Measurements from ENCODE around the gene SLK.

Gene SLK

GRCh38 chr10:104028146-104028545, 61.2 kb downstream of the SLK start:
- no peak overlapping the region for H3K27ac Mint-ChIP-seq
- H3K9me3 Mint-ChIP-seq: no peaks in the 10 kb centered on the region
- peaks cover 3% of the 10 kb centered on the region for H3K4me1 Mint-ChIP-seq (ENCODE audit: low read depth)
- no peak overlapping the region for H3K4me3 Mint-ChIP-seq
- H3K36me3 Mint-ChIP-seq (ENCODE audit: low read depth): peaks cover 44% of the 10 kb centered on the region
- no peaks in the 10 kb centered on the region for H3K27me3 Mint-ChIP-seq

DNA sequence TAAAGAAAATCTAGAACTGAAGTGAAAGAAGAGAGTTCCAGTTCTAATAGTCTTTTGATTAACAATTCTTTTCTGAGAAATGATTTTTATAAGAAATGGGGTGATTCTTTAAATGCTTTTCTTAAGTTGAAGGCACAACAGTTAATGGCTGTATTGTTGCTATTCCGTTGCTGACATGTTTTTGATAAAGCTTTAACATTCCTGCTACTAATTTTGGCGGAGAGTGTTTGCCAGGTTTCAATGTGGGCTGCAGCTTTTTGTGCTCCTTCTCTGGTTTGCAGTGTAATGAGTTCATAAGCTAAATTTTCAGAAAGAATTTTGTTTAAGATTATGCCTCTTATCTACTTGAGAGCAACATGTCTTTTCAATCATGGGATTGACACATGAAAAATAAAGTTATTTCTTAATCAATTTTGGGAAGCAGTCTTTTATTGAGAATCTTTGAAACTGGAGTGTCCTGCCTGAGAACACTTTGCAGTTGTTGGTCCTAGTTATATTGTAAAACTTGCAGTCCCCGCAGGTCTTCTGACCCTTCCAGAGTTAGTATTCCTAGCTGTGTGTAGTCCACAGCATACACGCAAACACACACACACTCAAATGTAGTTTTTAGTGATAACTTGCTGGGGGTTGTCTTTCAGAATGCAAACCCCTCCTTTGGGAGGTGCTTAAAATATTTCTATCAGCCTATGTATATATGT, 62.0 kb downstream of the SLK start:
- no peaks in the 10 kb centered on the region for H3K27me3 Mint-ChIP-seq
- H3K9me3 Mint-ChIP-seq: no peaks in the 10 kb centered on the region
- H3K27ac Mint-ChIP-seq: no peak overlapping the region
- H3K36me3 Mint-ChIP-seq (ENCODE audit: low read depth): peaks cover 37% of the 10 kb centered on the region
- H3K4me3 Mint-ChIP-seq: no peak overlapping the region
- peaks cover 3% of the 10 kb centered on the region for H3K4me1 Mint-ChIP-seq (ENCODE audit: low read depth)

- no peaks in the 10 kb centered on the region for H3K9me3 Mint-ChIP-seq
- H3K27ac Mint-ChIP-seq: no peak overlapping the region
- no peaks in the 10 kb centered on the region for H3K27me3 Mint-ChIP-seq
- H3K36me3 Mint-ChIP-seq (ENCODE audit: low read depth): peaks cover 31% of the 10 kb centered on the region
- no peak overlapping the region for H3K4me3 Mint-ChIP-seq
- peaks cover 3% of the 10 kb centered on the region for H3K4me1 Mint-ChIP-seq (ENCODE audit: low read depth)
These were observed 62.6 kb downstream of the SLK start for GRCh38 chr10:104029521-104029860.

DNA sequence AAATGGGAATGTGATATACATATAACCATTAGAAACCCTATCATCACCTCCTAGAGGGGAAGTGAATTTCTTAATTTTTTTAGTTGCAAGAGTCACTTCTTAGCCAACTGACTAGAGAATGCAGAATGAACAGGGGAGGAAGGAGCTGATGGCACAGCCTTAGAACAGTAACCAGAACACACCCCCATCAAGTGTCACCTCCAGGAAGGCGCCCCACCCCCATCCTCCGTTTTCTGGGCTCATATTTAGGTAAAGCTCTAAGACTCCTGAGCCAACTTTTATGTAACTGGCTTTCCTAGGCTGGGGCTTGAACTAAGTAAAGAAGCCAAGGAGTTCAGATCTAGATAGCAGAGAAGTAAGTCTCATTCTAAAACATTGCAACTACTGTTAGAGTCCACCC, 64.7 kb downstream of the SLK start:
- no peak overlapping the region for H3K4me3 Mint-ChIP-seq
- no peaks in the 10 kb centered on the region for H3K9me3 Mint-ChIP-seq
- no peaks in the 10 kb centered on the region for H3K27me3 Mint-ChIP-seq
- H3K36me3 Mint-ChIP-seq (ENCODE audit: low read depth): peaks cover 20% of the 10 kb centered on the region
- H3K27ac Mint-ChIP-seq: no peak overlapping the region
- H3K4me1 Mint-ChIP-seq (ENCODE audit: low read depth): peaks cover 3% of the 10 kb centered on the region

DNA sequence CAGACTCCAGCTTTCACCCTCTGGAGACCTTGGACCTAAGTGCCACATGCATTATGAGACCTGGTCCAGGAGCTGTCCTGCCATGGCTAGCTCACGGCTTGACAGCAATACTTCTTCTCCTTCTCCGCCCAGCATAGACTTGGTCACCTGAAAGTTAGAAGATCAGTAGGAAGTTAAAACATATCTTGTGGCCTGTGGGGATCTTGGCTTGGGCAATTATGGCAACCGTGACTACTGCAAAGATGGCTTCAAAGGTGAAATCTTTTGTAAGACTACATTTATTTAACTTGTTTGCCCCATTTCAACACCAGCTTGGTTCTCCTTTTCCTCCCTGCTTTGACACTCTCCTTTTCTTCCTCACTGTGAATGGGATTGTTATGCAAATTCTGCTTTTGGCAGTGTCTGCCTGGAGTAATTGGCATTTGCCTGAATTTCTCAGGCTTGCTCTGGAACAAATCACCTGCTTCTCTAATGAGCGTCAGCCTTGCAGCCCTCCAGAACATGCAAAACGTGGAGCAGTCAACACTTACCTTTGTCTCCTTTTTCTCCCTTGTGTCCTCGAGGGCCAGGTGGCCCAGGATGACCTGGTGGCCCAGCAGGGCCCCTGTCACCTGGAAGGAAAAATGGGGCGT, 65.3 kb downstream of the SLK start:
- peaks cover 20% of the 10 kb centered on the region for H3K36me3 Mint-ChIP-seq (ENCODE audit: low read depth)
- H3K4me1 Mint-ChIP-seq (ENCODE audit: low read depth): no peaks in the 10 kb centered on the region
- H3K9me3 Mint-ChIP-seq: no peaks in the 10 kb centered on the region
- no peaks in the 10 kb centered on the region for H3K27me3 Mint-ChIP-seq
- no peak overlapping the region for H3K4me3 Mint-ChIP-seq
- H3K27ac Mint-ChIP-seq: no peak overlapping the region

DNA sequence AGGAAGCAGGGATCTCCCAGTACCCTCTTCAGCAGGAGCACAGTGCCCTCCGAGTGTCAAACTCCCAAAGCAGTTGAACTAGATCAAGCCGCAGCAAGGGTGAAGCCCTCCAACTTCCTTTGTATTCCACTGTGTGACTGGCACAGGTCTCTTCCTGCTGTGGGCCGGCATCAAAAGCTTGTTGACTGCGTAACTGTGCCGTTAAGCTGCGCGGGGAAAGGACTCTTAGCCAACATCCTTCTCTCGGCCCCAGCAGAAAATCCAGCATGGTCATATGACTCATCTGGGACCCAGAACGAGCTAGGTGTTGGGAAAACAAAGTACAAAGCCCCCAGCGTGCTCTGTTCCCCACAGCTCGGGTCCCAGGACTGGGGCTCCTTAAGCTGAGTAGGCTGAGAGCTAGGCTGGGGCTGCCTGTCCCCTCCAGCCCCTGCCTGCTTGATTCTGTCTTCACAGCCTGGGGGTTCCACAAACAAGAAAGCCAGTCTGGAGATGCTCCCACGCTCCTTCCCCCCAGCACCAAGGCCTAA, 66.5 kb downstream of the SLK start:
- Mint-ChIP-seq H3K9me3 (no peaks in the 10 kb centered on the region), H3K4me3 (no peak overlapping the region), H3K4me1 (ENCODE audit: low read depth) (no peaks in the 10 kb centered on the region), H3K27me3 (no peaks in the 10 kb centered on the region), H3K27ac (no peak overlapping the region), H3K36me3 (ENCODE audit: low read depth) (peaks cover 10% of the 10 kb centered on the region)

DNA sequence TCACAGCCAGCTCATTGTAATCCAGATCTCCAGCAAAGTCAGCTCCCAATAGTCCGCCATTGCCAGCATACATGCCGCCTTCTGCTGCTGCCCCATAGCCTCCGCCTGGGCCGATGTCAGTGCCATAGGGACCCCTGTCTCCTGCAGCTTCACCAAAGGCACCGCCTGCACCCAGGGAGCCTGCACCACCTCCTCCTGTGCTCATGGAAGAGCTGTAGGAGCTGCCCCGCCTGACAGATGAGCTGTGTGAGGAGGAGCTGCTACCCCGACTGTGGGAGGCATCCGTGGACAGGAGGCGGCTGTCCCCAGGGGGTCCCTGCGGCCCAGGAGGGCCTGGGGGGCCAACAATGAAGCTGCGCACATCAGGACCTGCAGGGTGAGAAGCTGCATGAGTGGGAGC, 67.0 kb downstream of the SLK start:
- H3K4me1 Mint-ChIP-seq (ENCODE audit: low read depth): no peaks in the 10 kb centered on the region

DNA sequence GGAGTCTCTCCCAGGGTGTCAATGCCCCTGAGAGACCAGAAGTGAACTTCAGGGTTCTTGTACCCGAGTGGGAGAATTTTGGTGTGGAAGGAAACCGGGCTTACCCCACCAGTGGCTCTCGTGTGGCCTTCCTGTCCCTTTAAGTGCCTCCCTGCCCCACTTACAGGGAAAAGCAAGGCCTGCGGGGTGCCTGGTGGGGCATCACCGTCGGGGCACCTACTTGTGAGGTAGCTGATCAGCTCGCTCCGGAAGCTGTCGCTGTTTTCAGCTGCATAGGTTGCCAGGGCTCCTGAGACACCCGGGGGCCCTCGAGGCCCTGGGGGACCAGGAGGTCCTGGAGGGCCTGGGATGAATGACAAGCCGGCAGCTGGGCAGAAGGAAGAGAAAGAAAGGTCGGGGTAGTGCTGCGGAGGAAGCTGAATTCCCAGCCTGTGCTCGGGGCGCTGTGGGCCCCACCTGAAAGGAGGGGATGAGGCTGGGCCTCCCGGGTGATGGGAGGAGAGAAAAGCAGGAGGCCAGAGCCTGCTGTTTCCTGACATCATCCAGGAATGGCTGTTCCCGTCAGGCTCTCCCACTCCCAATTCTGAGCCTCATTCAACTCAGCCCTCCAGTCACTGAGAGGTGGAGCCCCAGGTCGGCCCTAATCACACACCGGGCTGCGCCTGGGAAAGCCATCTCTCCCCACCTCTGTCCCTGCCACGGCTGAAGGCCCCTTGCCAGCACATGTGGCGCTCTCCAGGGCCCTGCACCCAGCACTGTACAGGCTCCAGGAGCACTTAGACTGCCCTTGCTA, 67.7 kb downstream of the SLK start:
- peaks cover 5% of the 10 kb centered on the region for H3K36me3 Mint-ChIP-seq (ENCODE audit: low read depth)
- H3K9me3 Mint-ChIP-seq: no peaks in the 10 kb centered on the region
- H3K4me1 Mint-ChIP-seq (ENCODE audit: low read depth): no peaks in the 10 kb centered on the region
- H3K4me3 Mint-ChIP-seq: no peak overlapping the region
- no peak overlapping the region for H3K27ac Mint-ChIP-seq
- H3K27me3 Mint-ChIP-seq: no peaks in the 10 kb centered on the region

More for the DNA sequence above, 67.0 kb downstream of the SLK start:
- Mint-ChIP-seq H3K27me3 (no peaks in the 10 kb centered on the region), H3K9me3 (no peaks in the 10 kb centered on the region), H3K4me3 (no peak overlapping the region), H3K36me3 (ENCODE audit: low read depth) (peaks cover 8% of the 10 kb centered on the region), H3K27ac (no peak overlapping the region)

DNA sequence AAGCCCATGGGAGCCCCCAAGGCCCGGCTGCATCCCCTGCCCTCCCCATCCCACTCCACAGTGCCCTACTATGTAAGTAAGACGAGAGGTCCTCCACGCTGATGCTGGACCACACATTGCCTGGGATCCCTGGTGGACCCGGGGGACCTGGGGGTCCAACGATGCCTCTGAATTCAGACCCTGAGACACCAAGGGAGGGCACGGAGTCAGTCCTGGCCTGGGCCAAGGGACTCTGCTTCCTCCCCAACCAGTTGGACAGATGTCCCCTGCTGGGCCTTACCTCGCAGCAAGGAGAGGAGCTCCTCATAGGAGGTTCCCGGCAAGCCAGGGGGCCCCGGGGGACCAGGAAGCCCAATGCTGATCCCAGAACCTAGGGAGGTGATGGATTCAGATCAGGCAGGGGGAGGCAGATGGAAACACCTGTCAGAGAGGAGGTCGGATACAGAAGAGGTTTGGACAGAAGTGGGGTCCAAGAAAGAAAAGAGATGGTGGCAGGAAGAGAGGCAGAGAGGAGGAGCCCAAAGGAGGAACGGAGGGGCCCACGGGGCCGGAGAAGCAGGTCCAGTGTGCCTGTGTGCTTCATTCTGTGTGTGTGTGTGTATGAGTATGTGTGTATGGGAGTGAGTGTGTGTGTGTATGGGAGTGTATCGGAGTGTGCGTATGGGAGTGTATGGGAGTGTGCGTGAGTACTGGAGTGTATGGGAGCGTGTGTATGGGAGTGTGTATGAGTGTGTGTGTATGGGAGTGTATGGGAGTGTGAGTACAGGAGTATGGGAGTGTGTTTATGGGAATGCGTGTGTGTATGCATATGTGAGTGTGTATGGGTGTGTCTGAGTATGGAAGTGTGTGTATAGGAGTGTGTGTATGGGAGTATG, 68.5 kb downstream of the SLK start:
- Mint-ChIP-seq H3K9me3 (no peaks in the 10 kb centered on the region), H3K27me3 (no peaks in the 10 kb centered on the region), H3K4me3 (no peak overlapping the region), H3K27ac (no peak overlapping the region), H3K36me3 (ENCODE audit: low read depth) (peaks cover 4% of the 10 kb centered on the region), H3K4me1 (ENCODE audit: low read depth) (no peaks in the 10 kb centered on the region)

- Mint-ChIP-seq H3K9me3 (no peaks in the 10 kb centered on the region), H3K36me3 (ENCODE audit: low read depth) (peaks cover 4% of the 10 kb centered on the region), H3K4me1 (ENCODE audit: low read depth) (no peaks in the 10 kb centered on the region), H3K27ac (no peak overlapping the region), H3K27me3 (no peaks in the 10 kb centered on the region), H3K4me3 (no peak overlapping the region)
These were observed 69.1 kb downstream of the SLK start for GRCh38 chr10:104036069-104036384.

GRCh38 chr10:104036518-104037260, 69.7 kb downstream of the SLK start:
- H3K4me3 Mint-ChIP-seq: no peak overlapping the region
- H3K9me3 Mint-ChIP-seq: no peaks in the 10 kb centered on the region
- no peak overlapping the region for H3K27ac Mint-ChIP-seq
- no peaks in the 10 kb centered on the region for H3K27me3 Mint-ChIP-seq
- no peaks in the 10 kb centered on the region for H3K4me1 Mint-ChIP-seq (ENCODE audit: low read depth)
- peaks cover 4% of the 10 kb centered on the region for H3K36me3 Mint-ChIP-seq (ENCODE audit: low read depth)

GRCh38 chr10:104037261-104037951, 70.5 kb downstream of the SLK start:
- H3K36me3 Mint-ChIP-seq (ENCODE audit: low read depth): peaks cover 4% of the 10 kb centered on the region
- H3K27ac Mint-ChIP-seq: no peak overlapping the region
- H3K9me3 Mint-ChIP-seq: no peaks in the 10 kb centered on the region
- H3K4me3 Mint-ChIP-seq: no peak overlapping the region
- H3K4me1 Mint-ChIP-seq (ENCODE audit: low read depth): no peaks in the 10 kb centered on the region
- H3K27me3 Mint-ChIP-seq: no peaks in the 10 kb centered on the region

GRCh38 chr10:104038537-104038936, 71.6 kb downstream of the SLK start:
- Mint-ChIP-seq H3K9me3 (no peaks in the 10 kb centered on the region), H3K36me3 (ENCODE audit: low read depth) (no peaks in the 10 kb centered on the region), H3K4me3 (no peak overlapping the region), H3K4me1 (ENCODE audit: low read depth) (no peaks in the 10 kb centered on the region), H3K27me3 (no peaks in the 10 kb centered on the region), H3K27ac (no peak overlapping the region)
